Astrocyte (in vitro differentiated cells and primary cell): Measurements from ENCODE around the gene NLGN1. TPM values are rescaled to one million over a fixed set of nuclear protein-coding genes. Genes with fewer than 3 reads are reported as not detected.
A peak's percentile ranks its signal among the peaks of the same experiment; 100 is the strongest.

Experiments
- DNase-seq: peaks from one replicate; pipeline ENCODE4 v3.0.0-alpha.2; 2010; ENCODE audit warnings: low read depth
- FAIRE-seq: peaks from 2 replicates; lab custom pipeline; 2011; peaks lifted over from hg19 to GRCh38; lab: Jason Lieb, UNC
- H2AFZ ChIP-seq: 2 replicates; pipeline ENCODE4 v1.6.0; 2012; ENCODE audit warnings: low read depth, low read length, inconsistent platforms
- H3K27ac ChIP-seq: 2 replicates; pipeline ENCODE4 v1.5.1; 2011; ENCODE audit warnings: low read depth, low read length, inconsistent platforms
- H3K27me3 ChIP-seq: 2 replicates; pipeline ENCODE4 v1.6.0; 2011; ENCODE audit warnings: low read length, inconsistent platforms; ENCODE audit not compliant: insufficient read depth
- H3K36me3 ChIP-seq: 2 replicates; pipeline ENCODE4 v1.5.1; 2011; ENCODE audit warnings: low read length, inconsistent platforms; ENCODE audit not compliant: insufficient read depth
- H3K4me1 ChIP-seq: 2 replicates; pipeline ENCODE4 v1.5.1; 2011; ENCODE audit warnings: low read length, inconsistent platforms; ENCODE audit not compliant: insufficient read depth
- H3K4me2 ChIP-seq: 2 replicates; pipeline ENCODE4 v1.6.0; 2012; ENCODE audit warnings: low read length, inconsistent platforms
- H3K4me3 ChIP-seq: 2 replicates; pipeline ENCODE4 v1.5.1; 2011; ENCODE audit warnings: low read depth, mild to moderate bottlenecking, low read length, inconsistent platforms; ENCODE audit not compliant: insufficient read depth
- H3K79me2 ChIP-seq: 2 replicates; pipeline ENCODE4 v1.6.0; 2012; ENCODE audit warnings: mild to moderate bottlenecking, low read length, inconsistent platforms; ENCODE audit not compliant: insufficient read depth
- H3K9ac ChIP-seq: 2 replicates; pipeline ENCODE4 v1.6.0; 2012; ENCODE audit warnings: mild to moderate bottlenecking, low read length, inconsistent platforms
- H3K9me3 ChIP-seq: 2 replicates; pipeline ENCODE4 v1.5.1; 2012; ENCODE audit warnings: low read depth, mild to moderate bottlenecking, low read length, inconsistent platforms; ENCODE audit not compliant: insufficient read depth
- H4K20me1 ChIP-seq: 2 replicates; pipeline ENCODE4 v1.6.0; 2012; ENCODE audit warnings: low read length, inconsistent platforms; ENCODE audit not compliant: insufficient read depth
- H3K27ac Mint-ChIP-seq: one replicate; pipeline ENCODE4 v1.8.0; 2021; ENCODE audit warnings: mild to moderate bottlenecking, mixed read lengths; ENCODE audit not compliant: unreplicated experiment
- H3K27me3 Mint-ChIP-seq: one replicate; pipeline ENCODE4 v1.8.0; 2021; ENCODE audit warnings: low read depth, mixed read lengths; ENCODE audit not compliant: unreplicated experiment
- H3K36me3 Mint-ChIP-seq: one replicate; pipeline ENCODE4 v1.8.0; 2021; ENCODE audit warnings: low read depth, mixed read lengths; ENCODE audit not compliant: unreplicated experiment
- H3K4me1 Mint-ChIP-seq: one replicate; pipeline ENCODE4 v1.8.0; 2021; ENCODE audit warnings: low read depth, mixed read lengths; ENCODE audit not compliant: unreplicated experiment
- H3K4me3 Mint-ChIP-seq: one replicate; pipeline ENCODE4 v1.8.0; 2021; ENCODE audit warnings: mild to moderate bottlenecking, moderate library complexity, mixed read lengths; ENCODE audit not compliant: unreplicated experiment
- H3K9me3 Mint-ChIP-seq: one replicate; pipeline ENCODE4 v1.8.0; 2021; ENCODE audit warnings: mild to moderate bottlenecking, mixed read lengths; ENCODE audit not compliant: unreplicated experiment
- CTCF ChIP-seq: IDR thresholded peaks from 2 replicates; pipeline ENCODE4 v1.5.1; 2011; ENCODE audit warnings: low read depth, mild to moderate bottlenecking, inconsistent platforms, low read length, moderate library complexity; ENCODE audit not compliant: insufficient read depth
- EZH2 ChIP-seq: IDR thresholded peaks from 2 replicates; pipeline ENCODE4 v1.6.1; 2012; ENCODE audit warnings: mild to moderate bottlenecking, low read length, inconsistent platforms; ENCODE audit not compliant: insufficient read depth
- total RNA-seq: library from RNA; stranded (reverse); gene quantifications from 2 replicates; pipeline ENCODE4 v1.2.1, GENCODE V29; 2021

Gene NLGN1
- total RNA-seq, 1 donor from 2014 or later = 1.2 TPM

DNA sequence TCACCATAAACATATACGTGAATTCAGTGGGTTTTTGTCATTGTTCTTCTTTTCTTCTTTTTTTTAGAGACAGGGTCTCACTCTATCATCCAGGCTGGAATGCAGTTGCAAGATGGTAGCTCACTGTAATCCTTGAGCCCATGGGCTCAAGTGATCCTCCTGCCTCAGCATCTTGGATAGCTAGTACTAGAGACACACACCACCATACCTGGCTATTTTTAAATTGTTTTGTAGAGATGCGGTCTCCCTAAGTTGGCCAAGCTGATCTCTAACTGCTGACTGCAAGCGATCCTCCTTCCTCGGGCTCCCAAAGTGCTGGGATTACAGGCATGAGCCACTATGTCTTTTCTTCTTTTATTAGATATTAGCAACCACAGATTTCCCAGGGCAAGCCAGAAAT, 220.6 kb downstream of the NLGN1 start:
- H3K27me3 Mint-ChIP-seq = no peaks in the 10 kb centered on the region
- Histone ChIP-seq H3K4me2 (no peak overlapping the region), H3K4me1 (no peaks in the 10 kb centered on the region), H3K36me3 (no peaks in the 10 kb centered on the region), H3K9me3 (no peaks in the 10 kb centered on the region), H3K9ac (no peak overlapping the region), H3K27ac (no peak overlapping the region), H3K79me2 (no peaks in the 10 kb centered on the region), H4K20me1 (no peaks in the 10 kb centered on the region), H3K4me3 (no peak overlapping the region), H3K27me3 (no peaks in the 10 kb centered on the region), H2AFZ (no peak overlapping the region)
- no peak overlapping the region for H3K4me3 Mint-ChIP-seq
- no peak for TF ChIP-seq CTCF
- FAIRE-seq = no peak
- H3K9me3 Mint-ChIP-seq = no peaks in the 10 kb centered on the region
- no peak overlapping the region for H3K27ac Mint-ChIP-seq
- no peaks in the 10 kb centered on the region for H3K36me3 Mint-ChIP-seq
- DNase-seq = no peak
- H3K4me1 Mint-ChIP-seq = peaks cover 2% of the 10 kb centered on the region

DNA sequence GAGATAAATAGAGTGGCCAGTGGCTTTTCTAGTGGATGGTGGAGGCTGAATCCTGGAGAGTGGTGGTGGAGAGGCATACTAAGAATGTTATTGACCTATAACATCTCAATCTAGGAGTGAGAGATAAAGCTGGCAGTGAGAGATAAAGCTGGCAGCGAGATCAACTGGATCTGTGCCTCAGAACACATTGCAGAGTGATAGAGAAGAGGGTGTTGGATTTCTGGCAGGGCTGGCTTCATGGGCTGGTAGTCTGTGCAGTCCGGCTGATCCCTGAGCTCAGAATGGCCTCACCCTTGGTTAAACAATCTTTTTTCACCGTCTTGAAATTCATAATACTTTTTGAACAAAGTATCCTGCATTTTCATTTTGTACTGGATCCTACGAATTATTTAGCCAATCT, 221.2 kb downstream of the NLGN1 start:
- Histone ChIP-seq H3K27ac (no peak overlapping the region), H3K27me3 (no peaks in the 10 kb centered on the region), H3K36me3 (no peaks in the 10 kb centered on the region), H3K9ac (no peak overlapping the region), H4K20me1 (no peaks in the 10 kb centered on the region), H3K4me3 (no peak overlapping the region), H3K4me2 (no peak overlapping the region), H3K9me3 (no peaks in the 10 kb centered on the region), H3K4me1 (no peaks in the 10 kb centered on the region), H2AFZ (no peak overlapping the region), H3K79me2 (no peaks in the 10 kb centered on the region)
- Mint-ChIP-seq H3K27ac (no peak overlapping the region), H3K4me1 (peaks cover 2% of the 10 kb centered on the region), H3K4me3 (no peak overlapping the region), H3K36me3 (no peaks in the 10 kb centered on the region), H3K9me3 (no peaks in the 10 kb centered on the region), H3K27me3 (no peaks in the 10 kb centered on the region)
- DNase-seq = no peak
- no peak for FAIRE-seq
- TF ChIP-seq EZH2 (no peak), CTCF (no peak)

DNA sequence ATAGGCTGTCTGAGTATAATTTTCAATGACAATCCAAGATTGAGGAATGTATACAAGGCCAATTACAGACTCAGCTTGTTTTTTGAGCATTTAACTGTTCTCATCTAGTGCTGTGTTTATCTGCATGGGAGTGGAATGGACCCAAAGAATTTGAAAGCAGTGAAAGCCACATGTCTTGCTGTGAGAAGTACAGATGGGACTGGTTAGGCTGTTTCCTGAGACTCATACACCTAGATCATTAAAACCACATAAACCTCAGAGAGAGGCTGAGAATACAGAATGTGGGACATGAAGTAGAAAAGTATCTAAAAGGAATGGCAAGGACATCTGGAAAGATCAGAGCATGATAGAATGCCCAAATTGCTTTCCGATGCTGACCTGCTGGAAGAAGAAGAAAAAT, 224.6 kb downstream of the NLGN1 start:
- peak; percentile 50 for FAIRE-seq

More for the DNA sequence above, 224.6 kb downstream of the NLGN1 start:
- Histone ChIP-seq H3K4me3 (no peak overlapping the region), H3K27me3 (no peaks in the 10 kb centered on the region), H4K20me1 (no peaks in the 10 kb centered on the region), H3K4me1 (no peaks in the 10 kb centered on the region), H2AFZ (no peak overlapping the region), H3K9ac (no peak overlapping the region), H3K27ac (no peak overlapping the region), H3K9me3 (no peaks in the 10 kb centered on the region), H3K36me3 (no peaks in the 10 kb centered on the region), H3K4me2 (no peak overlapping the region), H3K79me2 (no peaks in the 10 kb centered on the region)
- Mint-ChIP-seq H3K36me3 (no peaks in the 10 kb centered on the region), H3K4me1 (peaks cover 2% of the 10 kb centered on the region), H3K4me3 (no peak overlapping the region), H3K9me3 (no peaks in the 10 kb centered on the region), H3K27me3 (no peaks in the 10 kb centered on the region), H3K27ac (no peak overlapping the region)
- TF ChIP-seq CTCF = no peak
- DNase-seq = peak; percentile 82
